HUDEP-2 (cell line): ENCODE measurements around the gene PDE4DIP.
"Not testable (repeated sequence)": the region's sequence is repeated elsewhere in the genome, so short reads cannot be mapped to it uniquely, and the experiment has no call there.

Source experiments
- DNase-seq, 76 experiments: peaks; one replicate each; lab custom pipeline; 2025; ENCODE audit not compliant: unreplicated experiment in 76 of 76; lab: John Stamatoyannopoulos, UW

PDE4DIP gene

GRCh38 chr1:148966084-148966483 lies 121.9 kb downstream of the PDE4DIP start:
- not testable (repeated sequence) for DNase-seq

- DNase-seq = not testable (repeated sequence)
Measured at GRCh38 chr1:148967580-148967979, 123.4 kb downstream of the PDE4DIP start.

- DNase-seq = not testable (repeated sequence)
Measured at GRCh38 chr1:148968682-148969081, 124.5 kb downstream of the PDE4DIP start.

- not testable (repeated sequence) for DNase-seq
Measured at GRCh38 chr1:148969126-148969525, 124.9 kb downstream of the PDE4DIP start.

- not testable (repeated sequence) for DNase-seq
Measured at GRCh38 chr1:148975453-148975852, 131.2 kb downstream of the PDE4DIP start.

GRCh38 chr1:148975866-148976537 lies 131.8 kb downstream of the PDE4DIP start:
- DNase-seq = not testable (repeated sequence)

- not testable (repeated sequence) for DNase-seq
Measured at GRCh38 chr1:148977785-148978184, 133.6 kb downstream of the PDE4DIP start.

- DNase-seq = not testable (repeated sequence)
Measured at GRCh38 chr1:148989378-148989777, 145.2 kb downstream of the PDE4DIP start.

- not testable (repeated sequence) for DNase-seq
Measured at GRCh38 chr1:148990233-148990788, 146.1 kb downstream of the PDE4DIP start.

GRCh38 chr1:148991818-148992217 lies 147.6 kb downstream of the PDE4DIP start:
- not testable (repeated sequence) for DNase-seq

- not testable (repeated sequence) for DNase-seq
Measured at GRCh38 chr1:148992364-148992763, 148.1 kb downstream of the PDE4DIP start.

- DNase-seq = peak in 3 of 76 experiments; percentile 1 to 32 (median 9)
Measured at GRCh38 chr1:148996449-148997224, 152.4 kb downstream of the PDE4DIP start.

GRCh38 chr1:148997405-148997804 lies 153.2 kb downstream of the PDE4DIP start:
- not testable (repeated sequence) for DNase-seq

GRCh38 chr1:149002664-149003063 lies 158.4 kb downstream of the PDE4DIP start:
- not testable (repeated sequence) for DNase-seq

GRCh38 chr1:149008326-149008725 lies 164.1 kb downstream of the PDE4DIP start:
- DNase-seq = not testable (repeated sequence)

- DNase-seq = not testable (repeated sequence)
Measured at GRCh38 chr1:149008769-149009168, 164.5 kb downstream of the PDE4DIP start.

- not testable (repeated sequence) for DNase-seq
Measured at GRCh38 chr1:149009761-149010160, 165.5 kb downstream of the PDE4DIP start.

- not testable (repeated sequence) for DNase-seq
Measured at GRCh38 chr1:149012599-149012998, 168.4 kb downstream of the PDE4DIP start.

- not testable (repeated sequence) for DNase-seq
Measured at GRCh38 chr1:149013513-149013912, 169.3 kb downstream of the PDE4DIP start.

- not testable (repeated sequence) for DNase-seq
Measured at GRCh38 chr1:149015522-149015921, 171.3 kb downstream of the PDE4DIP start.

- DNase-seq = not testable (repeated sequence)
Measured at GRCh38 chr1:149016626-149017025, 172.4 kb downstream of the PDE4DIP start.
